CD4-positive, alpha-beta T cell treated with Interferon gamma for 1 hour (primary cell): ENCODE data around the gene ICA1L.

Experiments
- DNase-seq: peaks from one replicate; pipeline ENCODE4 v3.0.0-alpha.2; 2020

Gene ICA1L

DNA sequence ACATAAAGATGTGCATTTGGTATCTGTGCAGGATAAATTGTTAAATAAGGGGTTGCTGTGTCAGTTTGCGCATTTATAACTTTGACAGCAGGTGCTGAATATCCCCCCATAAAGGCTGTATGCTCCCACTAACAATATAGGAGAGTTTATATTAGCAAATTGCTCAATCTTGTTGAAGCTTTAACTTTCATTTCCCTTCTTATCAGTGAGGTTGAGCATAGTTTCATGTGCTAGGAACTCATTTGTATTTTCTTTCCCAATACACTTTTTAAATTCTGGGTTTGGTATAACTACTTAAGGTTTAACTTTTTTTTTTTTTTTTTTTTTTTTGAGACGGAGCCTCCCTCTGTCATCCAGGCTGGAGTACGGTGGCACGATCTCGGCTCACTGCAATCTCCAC, 147.8 kb downstream of the ICA1L start:
- no peak for DNase-seq
